Stimulated activated CD4-positive, alpha-beta T cell treated with anti-CD3 and anti-CD28 coated beads, TNF-alpha, amount 100 ng/mL, for 4 hours (primary cell): ENCODE results near the gene SHTN1.

Experiments
- DNase-seq, 3 experiments: peaks; one replicate each; pipeline ENCODE4 v3.0.0-alpha.2; 2020; ENCODE audit warnings: low read depth in 3 of 3

SHTN1 gene

GRCh38 chr10:116984202-116984990 is 20.6 kb downstream of the SHTN1 start:
- DNase-seq = no peak

DNA sequence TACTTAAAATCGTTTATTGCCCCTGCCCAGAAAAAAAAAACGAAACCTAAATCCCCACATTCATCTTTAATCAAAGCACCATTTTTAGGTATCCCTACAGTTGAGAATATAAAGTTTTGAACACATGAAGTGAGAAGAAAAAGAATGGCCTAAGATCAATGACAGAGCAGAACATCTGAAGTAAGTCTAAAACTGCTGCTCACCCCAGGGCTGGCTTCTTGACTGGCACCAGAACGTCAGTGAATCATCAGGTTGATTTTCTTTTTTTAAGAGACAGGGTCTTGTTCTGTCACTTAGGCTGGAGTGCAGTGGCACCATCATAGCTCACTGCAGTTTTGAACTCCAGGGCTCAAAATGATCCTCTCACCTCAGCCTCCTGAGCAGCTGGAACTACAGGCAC is 24.9 kb downstream of the SHTN1 start:
- DNase-seq = no peak

- no peak for DNase-seq
Measured at GRCh38 chr10:116978901-116979300, 26.1 kb downstream of the SHTN1 start.

GRCh38 chr10:116974456-116975005 is 30.5 kb downstream of the SHTN1 start:
- no peak for DNase-seq

- DNase-seq = no peak
Measured at GRCh38 chr10:116973946-116974455, 31.0 kb downstream of the SHTN1 start.

DNA sequence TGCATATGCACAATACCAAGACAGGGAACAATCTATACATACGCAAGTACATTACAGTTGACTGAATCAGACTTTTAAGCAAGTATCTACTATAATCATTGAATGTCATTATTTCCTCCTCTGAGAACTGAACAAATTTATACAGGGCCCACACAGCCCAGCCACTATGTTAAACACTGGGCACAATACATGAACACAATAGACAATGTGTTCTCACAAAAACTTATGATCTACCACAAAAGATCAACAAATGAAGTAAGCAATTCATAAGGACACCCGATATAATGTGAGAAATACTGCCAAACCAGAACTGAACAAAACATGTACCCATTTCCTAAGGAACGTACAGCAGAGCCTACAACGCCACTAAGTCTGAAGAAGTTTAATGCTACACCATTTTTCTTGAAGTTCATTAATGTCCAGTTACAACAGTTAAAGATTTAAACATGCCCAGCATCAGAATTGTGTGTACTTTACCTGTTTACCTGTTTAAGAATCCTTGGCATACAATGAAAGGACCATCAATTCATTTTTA is 31.5 kb downstream of the SHTN1 start:
- no peak for DNase-seq

GRCh38 chr10:116972131-116972530 is 32.9 kb downstream of the SHTN1 start:
- no peak for DNase-seq

DNA sequence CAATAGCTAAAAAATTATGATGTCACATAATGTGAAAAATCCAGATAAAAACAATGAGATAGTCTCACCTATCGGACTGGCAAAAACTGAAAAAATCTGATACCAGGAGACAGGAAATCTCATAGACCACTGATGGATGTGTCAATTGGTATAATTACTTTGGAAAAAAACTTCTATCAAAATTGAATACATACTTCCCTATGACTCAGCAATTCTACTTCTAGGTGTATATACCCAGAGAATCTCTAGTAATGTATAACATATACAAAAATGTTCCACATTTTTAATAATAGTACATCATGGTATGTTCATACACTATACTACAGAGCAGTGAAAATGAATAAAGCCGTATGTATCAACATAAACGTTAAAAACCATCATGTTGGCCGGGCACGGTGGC is 34.9 kb downstream of the SHTN1 start:
- DNase-seq = no peak

- DNase-seq = no peak
Measured at GRCh38 chr10:116968331-116968730, 36.7 kb downstream of the SHTN1 start.

- DNase-seq = no peak
Measured at GRCh38 chr10:116961406-116962251, 43.4 kb downstream of the SHTN1 start.

DNA sequence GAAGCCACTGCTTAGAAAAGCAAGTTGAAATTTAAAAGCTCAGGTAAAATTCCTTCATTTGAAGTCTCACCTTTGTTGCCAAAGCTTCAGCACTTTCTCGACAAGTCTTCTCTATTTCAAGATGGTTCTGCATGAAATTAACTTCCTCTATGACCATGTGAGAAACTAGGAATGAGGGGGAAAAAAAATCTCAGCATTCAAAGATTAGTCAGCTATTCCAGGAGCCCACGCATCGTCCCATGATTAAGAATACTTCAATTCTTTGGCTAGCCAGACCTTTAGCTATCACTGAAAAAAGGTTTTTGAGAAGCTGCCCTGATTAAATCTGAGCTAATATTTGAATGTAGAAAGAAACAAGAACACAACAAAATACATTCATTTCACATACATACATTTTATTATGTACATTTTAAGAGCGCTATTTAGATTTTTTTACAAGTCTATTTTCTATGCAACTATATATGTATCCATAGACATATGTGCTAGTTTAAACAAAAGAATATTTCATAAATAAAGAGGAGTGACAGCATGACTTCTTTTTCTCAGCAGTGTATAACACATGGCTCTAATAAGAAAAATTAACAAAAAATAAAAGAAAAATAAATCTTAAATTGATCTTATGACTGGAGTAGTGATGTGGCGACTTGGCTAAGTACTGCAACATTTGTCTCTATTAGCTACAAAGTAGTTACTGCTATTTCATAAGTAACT is 44.8 kb downstream of the SHTN1 start:
- no peak for DNase-seq

DNA sequence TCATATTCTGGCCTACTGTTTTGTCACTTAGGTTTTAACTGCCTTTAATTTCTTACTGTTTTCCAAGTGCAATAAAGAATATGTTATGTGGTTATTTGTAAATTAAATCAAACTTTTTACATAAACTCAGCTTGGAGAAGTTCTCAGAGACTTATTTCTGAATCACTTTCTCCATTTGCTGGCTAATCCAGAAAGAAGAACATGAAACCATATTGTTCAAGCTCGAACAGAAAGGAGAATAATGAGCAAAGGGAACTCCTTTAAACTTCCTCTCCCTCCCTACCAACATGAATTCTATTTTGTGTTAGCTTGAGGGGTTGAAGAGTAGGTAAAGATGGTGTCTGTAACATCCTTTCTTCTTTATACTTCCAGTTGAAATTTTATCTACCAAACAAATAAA is 52.3 kb downstream of the SHTN1 start:
- DNase-seq = no peak

- no peak for DNase-seq
Measured at GRCh38 chr10:116948530-116948870, 56.5 kb downstream of the SHTN1 start.

DNA sequence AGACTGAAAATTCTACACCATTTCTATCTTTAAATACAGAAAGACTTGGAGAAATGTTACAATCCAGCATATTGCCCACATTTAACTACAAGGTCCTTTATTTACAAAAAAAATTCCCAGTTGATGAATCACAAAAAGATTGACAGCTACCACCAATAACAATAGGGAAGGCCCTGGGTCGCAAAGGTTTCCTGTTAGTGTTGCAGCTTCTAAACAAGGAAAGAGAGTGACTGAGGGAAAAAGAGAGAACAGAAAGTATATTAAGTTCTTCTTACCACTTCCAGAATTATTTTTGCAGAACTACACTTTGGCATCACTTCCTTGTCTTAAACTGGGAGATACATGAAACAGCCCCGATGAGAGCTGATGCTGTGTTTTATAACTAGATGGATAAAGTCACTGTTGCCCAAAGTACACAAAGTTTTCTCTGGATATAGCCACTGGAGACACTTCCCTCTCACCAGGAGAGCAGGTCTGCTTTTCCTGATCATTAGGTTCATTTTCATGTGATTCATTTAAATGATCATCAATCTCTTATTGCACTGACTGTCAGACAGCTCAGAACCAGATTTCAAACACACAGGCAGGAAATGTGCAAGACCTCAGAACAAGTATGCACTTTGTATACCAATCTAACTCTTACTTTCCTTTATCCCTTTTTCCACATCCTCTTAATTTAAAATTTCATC is 57.0 kb downstream of the SHTN1 start:
- DNase-seq = no peak

GRCh38 chr10:116944911-116945310 is 60.1 kb downstream of the SHTN1 start:
- no peak for DNase-seq

DNA sequence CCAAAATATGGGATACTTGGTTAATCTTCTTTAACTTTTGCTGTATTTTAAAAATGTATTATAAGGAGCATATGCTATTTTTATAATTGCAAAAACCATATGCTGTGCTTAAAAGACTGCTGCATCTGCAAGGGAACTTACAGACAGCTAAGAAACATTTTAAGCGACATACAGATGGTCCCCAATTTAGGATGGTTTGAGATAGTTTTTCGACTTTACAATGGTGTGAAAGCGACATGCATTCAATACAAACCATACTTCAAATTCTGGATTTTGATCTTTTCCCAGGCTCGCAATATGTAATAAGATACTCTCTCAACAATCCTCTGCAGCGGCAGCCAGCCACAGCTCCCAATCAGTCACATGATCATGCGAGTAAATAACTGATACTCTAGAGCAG is 73.2 kb downstream of the SHTN1 start:
- no peak for DNase-seq

DNA sequence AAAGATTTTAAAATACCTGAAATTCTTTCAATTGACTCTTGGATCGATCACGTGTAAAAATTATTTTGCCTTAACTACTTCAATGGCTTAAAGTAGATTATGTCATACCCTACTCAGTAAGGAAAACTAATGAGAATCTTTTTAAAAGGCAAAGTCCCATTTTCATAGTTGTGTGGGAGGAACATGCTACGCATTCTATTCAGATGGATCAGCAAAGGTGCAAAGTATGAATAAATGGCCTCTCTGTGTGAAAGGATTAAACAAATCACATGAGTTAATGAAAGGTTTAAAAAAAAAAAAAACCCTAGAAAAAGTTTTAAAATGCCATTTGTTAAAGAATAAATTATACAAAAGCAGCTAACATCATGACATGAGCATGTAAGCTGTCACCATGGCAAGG is 78.6 kb downstream of the SHTN1 start:
- no peak for DNase-seq

- no peak for DNase-seq
Measured at GRCh38 chr10:116925056-116925455, 79.9 kb downstream of the SHTN1 start.

GRCh38 chr10:116919706-116920105 is 85.3 kb downstream of the SHTN1 start:
- DNase-seq = no peak

- no peak for DNase-seq
Measured at GRCh38 chr10:116919164-116919563, 85.8 kb downstream of the SHTN1 start.

GRCh38 chr10:116918583-116918982 is 86.4 kb downstream of the SHTN1 start:
- DNase-seq = no peak
